SK-N-MC (cell line): ENCODE measurements around the gene RIMBP3C.
"Not testable (repeated sequence)": the region's sequence is repeated elsewhere in the genome, so short reads cannot be mapped to it uniquely, and the experiment has no call there.

Experiments used
- DNase-seq: peaks from one replicate; pipeline ENCODE4 v3.0.0-alpha.2; 2011; ENCODE audit warnings: low read depth, low spot score
- H3K27ac ChIP-seq: fragments of 200-600 bp; sonication (generic); 2 replicates; pipeline ENCODE4 v1.5.1; 2016; ENCODE audit warnings: mixed run types
- H3K36me3 ChIP-seq: fragments of 200-600 bp; sonication (generic); 2 replicates; pipeline ENCODE4 v1.6.1; 2017; ENCODE audit warnings: antibody characterized with exemption, low read length, mixed read lengths; ENCODE audit not compliant: insufficient read depth
- H3K4me3 ChIP-seq: fragments of 200-600 bp; sonication (generic); 2 replicates; pipeline ENCODE4 v1.5.1; 2016
- H3K9ac ChIP-seq: fragments of 200-600 bp; sonication (generic); 2 replicates; pipeline ENCODE4 v1.8.0; 2017; ENCODE audit warnings: mixed run types, mixed read lengths; ENCODE audit not compliant: insufficient read length
- H3K9me3 ChIP-seq: fragments of 200-600 bp; sonication (generic); 2 replicates; pipeline ENCODE4 v1.6.1; 2017; ENCODE audit warnings: low read depth, mild to moderate bottlenecking, antibody characterized with exemption, low read length, moderate library complexity, mixed read lengths
- EZH2 ChIP-seq: fragments of 200-600 bp; sonication (generic); IDR thresholded peaks from one replicate; pipeline ENCODE4 v1.6.1; 2017; ENCODE audit warnings: antibody characterized with exemption
- FOXP2 ChIP-seq: optimal IDR thresholded peaks from 2 replicates; pipeline ENCODE3; 2011; ENCODE audit warnings: mild to moderate bottlenecking, moderate library complexity; ENCODE audit not compliant: insufficient read depth; ENCODE audit errors: extremely low read length, control extremely low read depth
- POLR2AphosphoS5 ChIP-seq: IDR thresholded peaks from 2 replicates; pipeline ENCODE4 v1.6.1; 2012; ENCODE audit warnings: mild to moderate bottlenecking, low read depth, low read length, borderline replicate concordance

RIMBP3C gene

GRCh38 chr22:21551361-21551760, at the start of gene RIMBP3C:
Gene RIMBP3C (minus strand): TSS chr22:21551461. CDS start chr22:21550976, 485 bp downstream.
- DNase-seq, H3K9me3 ChIP-seq, H3K36me3 ChIP-seq, H3K27ac ChIP-seq, H3K9ac ChIP-seq, H3K4me3 ChIP-seq: not testable (repeated sequence)

- Histone ChIP-seq H3K9ac (no peak overlapping the region), H3K36me3 (peaks cover 36% of the 10 kb centered on the region), H3K9me3 (no peaks in the 10 kb centered on the region), H3K27ac (no peak overlapping the region), H3K4me3 (no peak overlapping the region)
- TF ChIP-seq FOXP2 (no peak), POLR2AphosphoS5 (no peak), EZH2 (no peak)
- DNase-seq, result no peak
Measured at GRCh38 chr22:21599053-21599893, 48.0 kb upstream of the RIMBP3C start.

GRCh38 chr22:21598302-21598701, 47.0 kb upstream of the RIMBP3C start:
- no peak for DNase-seq
- no peak overlapping the region for H3K9ac ChIP-seq
- H3K27ac ChIP-seq, result no peak overlapping the region
- peaks cover 45% of the 10 kb centered on the region for H3K36me3 ChIP-seq
- TF ChIP-seq EZH2 (no peak), FOXP2 (no peak), POLR2AphosphoS5 (no peak)
- H3K4me3 ChIP-seq, result no peak overlapping the region
- no peaks in the 10 kb centered on the region for H3K9me3 ChIP-seq

- not testable (repeated sequence) for H3K4me3 ChIP-seq, H3K9me3 ChIP-seq, DNase-seq, H3K9ac ChIP-seq, H3K27ac ChIP-seq
- peaks cover 57% of the 10 kb centered on the region for H3K36me3 ChIP-seq
Measured at GRCh38 chr22:21596356-21597135, 45.3 kb upstream of the RIMBP3C start.

GRCh38 chr22:21594865-21595452, 43.7 kb upstream of the RIMBP3C start:
- TF ChIP-seq EZH2 (no peak), FOXP2 (no peak), POLR2AphosphoS5 (no peak)
- H3K27ac ChIP-seq, result no peak overlapping the region
- no peak overlapping the region for H3K4me3 ChIP-seq
- H3K9ac ChIP-seq, result no peak overlapping the region
- H3K36me3 ChIP-seq, result peaks cover 57% of the 10 kb centered on the region
- no peaks in the 10 kb centered on the region for H3K9me3 ChIP-seq
- DNase-seq, result no peak

- H3K4me3 ChIP-seq, result no peak overlapping the region
- H3K9ac ChIP-seq, result no peak overlapping the region
- no peaks in the 10 kb centered on the region for H3K9me3 ChIP-seq
- TF ChIP-seq FOXP2 (no peak), EZH2 (no peak), POLR2AphosphoS5 (no peak)
- peaks cover 48% of the 10 kb centered on the region for H3K36me3 ChIP-seq
- H3K27ac ChIP-seq, result no peak overlapping the region
- DNase-seq, result no peak
Measured at GRCh38 chr22:21593406-21594232, 42.4 kb upstream of the RIMBP3C start.

- Histone ChIP-seq H3K36me3 (peaks cover 50% of the 10 kb centered on the region), H3K9me3 (no peaks in the 10 kb centered on the region), H3K27ac (no peak overlapping the region), H3K9ac (no peak overlapping the region), H3K4me3 (no peak overlapping the region)
- no peak for DNase-seq
- TF ChIP-seq FOXP2 (no peak), EZH2 (no peak)
Measured at GRCh38 chr22:21592422-21592821, 41.2 kb upstream of the RIMBP3C start.

GRCh38 chr22:21591695-21592094, 40.4 kb upstream of the RIMBP3C start:
- Histone ChIP-seq H3K27ac (no peak overlapping the region), H3K36me3 (peaks cover 48% of the 10 kb centered on the region)
- no peak for DNase-seq

More at GRCh38 chr22:21591695-21592094, 40.4 kb upstream of the RIMBP3C start:
- Histone ChIP-seq H3K9ac (no peak overlapping the region), H3K4me3 (no peak overlapping the region), H3K9me3 (no peaks in the 10 kb centered on the region)
- no peak for TF ChIP-seq FOXP2
- TF ChIP-seq EZH2, result no peak
